LNCaP clone FGC (cell line): Measurements from ENCODE around the gene ICAM4.

Experiments used
- DNase-seq: peaks from one replicate; pipeline ENCODE4 v3.0.0-alpha.2; 2011; ENCODE audit warnings: low read depth
- H3K4me3 ChIP-seq: 2 replicates; pipeline ENCODE4 v1.5.1; 2011; ENCODE audit warnings: mild to moderate bottlenecking, low read depth, low read length, control low read depth
- CTCF ChIP-seq: IDR thresholded peaks from 2 replicates; pipeline ENCODE4 v1.5.1; 2012; ENCODE audit warnings: mild to moderate bottlenecking; ENCODE audit not compliant: control insufficient read depth, insufficient read depth; ENCODE audit errors: extremely low read depth

The ICAM4 gene

GRCh38 chr19:10295305-10295846 lies 8.6 kb downstream of the ICAM4 start:
- no peak for DNase-seq
- H3K4me3 ChIP-seq: no peak overlapping the region
- no peak for TF ChIP-seq CTCF

DNA sequence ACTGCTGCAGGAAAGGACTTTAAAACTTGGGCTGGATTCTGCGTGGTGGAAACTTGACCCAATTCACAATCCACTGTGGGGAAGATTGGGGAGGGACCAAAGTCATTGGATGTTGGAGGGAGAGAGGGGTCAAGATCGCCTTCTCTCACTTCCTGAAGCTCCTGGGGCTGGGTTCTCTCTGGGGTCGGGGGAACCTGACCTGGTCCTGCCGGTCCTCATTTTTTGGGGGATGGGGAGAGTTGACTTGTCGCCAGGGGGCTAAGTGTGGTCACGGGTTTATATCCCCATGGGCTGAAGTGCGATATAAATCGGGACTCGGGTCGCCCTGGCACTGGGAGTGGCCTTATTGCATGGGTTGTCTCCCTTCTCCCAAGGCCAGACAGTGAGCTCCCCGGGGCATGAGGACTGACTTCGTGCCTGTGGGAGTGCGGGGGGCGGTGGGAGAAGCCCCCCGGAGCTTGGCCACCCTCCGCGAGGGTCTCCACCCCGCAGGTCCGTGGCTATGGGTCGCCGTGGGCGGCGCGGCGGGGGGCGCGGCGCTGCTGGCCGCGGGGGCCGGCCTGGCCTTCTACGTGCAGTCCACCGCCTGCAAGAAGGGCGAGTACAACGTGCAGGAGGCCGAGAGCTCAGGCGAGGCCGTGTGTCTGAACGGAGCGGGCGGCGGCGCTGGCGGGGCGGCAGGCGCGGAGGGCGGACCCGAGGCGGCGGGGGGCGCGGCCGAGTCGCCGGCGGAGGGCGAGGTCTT lies 9.3 kb downstream of the ICAM4 start:
- no peak for TF ChIP-seq CTCF
- H3K4me3 ChIP-seq: no peak overlapping the region
- no peak for DNase-seq

- no peak overlapping the region for H3K4me3 ChIP-seq
- DNase-seq: no peak
- no peak for TF ChIP-seq CTCF
Measured at GRCh38 chr19:10299545-10300458, 13.0 kb downstream of the ICAM4 start.

DNA sequence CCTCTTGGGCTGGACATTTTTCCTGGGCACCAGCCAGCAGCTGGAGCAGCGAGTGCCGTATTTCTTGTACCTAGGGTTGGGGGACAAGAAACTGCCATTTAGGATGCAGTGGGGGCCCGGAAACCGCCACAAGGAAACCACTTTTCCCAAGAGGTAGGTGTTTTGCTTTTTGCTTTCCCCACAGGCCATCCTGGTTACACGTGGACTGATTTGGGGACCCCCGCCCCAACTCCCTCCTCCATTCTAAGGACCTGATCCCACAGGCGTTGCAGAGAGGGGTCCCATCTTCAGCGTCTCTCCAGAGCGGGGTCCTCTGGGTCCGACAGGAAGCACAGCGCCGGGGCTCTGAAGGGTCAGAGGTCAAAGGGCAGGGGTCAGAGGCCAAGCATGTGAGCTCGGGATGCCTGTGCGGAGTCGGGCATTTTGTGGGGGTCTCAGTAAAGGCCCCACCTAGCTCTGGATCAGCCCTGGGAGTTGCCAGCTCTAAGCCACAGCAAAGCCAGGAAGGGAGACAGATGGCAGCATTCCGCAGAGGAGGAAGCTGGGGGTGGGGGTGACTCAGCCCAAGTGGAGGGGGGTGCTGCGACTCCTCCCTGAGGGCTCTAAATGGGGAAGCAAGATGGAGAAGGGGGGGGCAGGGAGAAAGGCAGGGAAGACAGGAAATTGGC lies 18.5 kb downstream of the ICAM4 start:
- TF ChIP-seq CTCF: no peak
- DNase-seq: no peak
- no peak overlapping the region for H3K4me3 ChIP-seq

DNA sequence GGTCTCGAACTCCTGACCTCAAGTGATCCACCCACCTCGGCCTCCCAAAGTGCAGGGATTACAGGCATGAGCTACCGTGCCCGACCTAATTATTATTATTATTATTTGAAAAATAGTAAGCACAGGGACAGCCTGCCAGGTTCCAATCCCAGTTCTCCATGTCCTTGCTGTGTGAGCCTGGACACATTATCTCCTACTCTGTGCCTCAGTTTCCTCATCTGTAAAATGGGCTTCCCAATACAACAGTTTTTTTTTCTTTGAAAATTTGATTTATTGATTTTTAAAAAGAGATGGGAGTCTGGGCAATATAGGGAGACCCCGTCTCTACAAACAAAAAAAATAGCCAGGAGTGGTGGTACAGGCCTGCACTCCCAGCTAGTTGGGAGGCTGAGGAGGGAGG lies 19.6 kb downstream of the ICAM4 start:
- no peak for TF ChIP-seq CTCF
- DNase-seq: no peak
- no peak overlapping the region for H3K4me3 ChIP-seq

- H3K4me3 ChIP-seq: no peak within 1 kb of the TSS
- no peak for DNase-seq
- TF ChIP-seq CTCF: no peak
Measured at GRCh38 chr19:10309423-10309822, 22.7 kb downstream of the ICAM4 start, which contains the start of gene ZGLP1. Gene ZGLP1, minus strand, starts transcription at chr19:10309815.
